HL-60 (cell line): ENCODE measurements around the gene KDM5B.

Experiments used
- DNase-seq, 2 experiments: peaks; one replicate each; pipeline ENCODE4 v3.0.0-alpha.2; 2010 to 2020; ENCODE audit warnings: low read depth in 1 of 2, low spot score in 1 of 2
- H3K27ac ChIP-seq: fragments of 250-450 bp; sonication (Bioruptor Pico); replicated peaks from 2 replicates; pipeline ENCODE4 v1.5.1; 2020; ENCODE audit warnings: mild to moderate bottlenecking, moderate library complexity
- H3K27me3 ChIP-seq: fragments of 250-450 bp; sonication (Bioruptor Pico); 2 replicates; pipeline ENCODE4 v1.5.1; 2021; ENCODE audit warnings: mild to moderate bottlenecking, moderate library complexity; ENCODE audit not compliant: insufficient read depth, poor library complexity, severe bottlenecking
- H3K4me3 ChIP-seq: replicated peaks from 2 replicates; pipeline ENCODE4 v1.5.1; 2011; ENCODE audit warnings: mild to moderate bottlenecking, control low read depth, low read length; ENCODE audit not compliant: insufficient read depth
- GABPA ChIP-seq: IDR thresholded peaks from 2 replicates; pipeline ENCODE4 v1.6.1; 2012; ENCODE audit warnings: low read depth
- POLR2AphosphoS5 ChIP-seq: IDR thresholded peaks from 2 replicates; pipeline ENCODE4 v1.6.1; 2012; ENCODE audit warnings: low read depth
- SPI1 ChIP-seq: IDR thresholded peaks from 2 replicates; pipeline ENCODE4 v1.6.1; 2012; ENCODE audit warnings: low read depth, mild to moderate bottlenecking, borderline replicate concordance
- TF ChIP-seq, protein P1 (sequence below): IDR thresholded peaks from 2 replicates; pipeline ENCODE4 v1.6.1; 2012; ENCODE audit warnings: low read depth; ENCODE audit not compliant: insufficient replicate concordance
- TF ChIP-seq, protein P2 (sequence below): IDR thresholded peaks from one replicate; pipeline ENCODE4 v1.5.1; 2011; ENCODE audit warnings: low read length, control low read depth, inconsistent platforms; ENCODE audit not compliant: insufficient read depth

Gene KDM5B

DNA sequence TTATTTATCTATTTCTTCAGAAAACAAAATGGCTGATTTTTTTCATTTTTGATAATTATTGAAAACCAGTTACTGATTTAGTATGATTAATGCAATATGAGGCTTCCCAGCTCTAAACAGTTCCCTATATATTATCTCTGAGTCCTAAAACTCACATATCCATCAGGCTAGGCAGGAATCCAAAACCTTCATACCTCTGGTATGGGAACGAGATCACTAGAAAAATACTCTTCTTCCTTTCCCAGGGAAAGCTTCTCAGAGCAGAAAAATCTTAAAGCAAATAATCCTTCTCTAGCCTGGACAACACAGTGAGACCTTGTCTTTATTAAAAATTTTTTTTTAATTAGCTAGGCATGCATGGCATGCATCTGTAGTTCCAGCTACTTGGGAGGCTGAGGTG lies 42.5 kb downstream of the KDM5B start:
- TF ChIP-seq, protein P1, sequence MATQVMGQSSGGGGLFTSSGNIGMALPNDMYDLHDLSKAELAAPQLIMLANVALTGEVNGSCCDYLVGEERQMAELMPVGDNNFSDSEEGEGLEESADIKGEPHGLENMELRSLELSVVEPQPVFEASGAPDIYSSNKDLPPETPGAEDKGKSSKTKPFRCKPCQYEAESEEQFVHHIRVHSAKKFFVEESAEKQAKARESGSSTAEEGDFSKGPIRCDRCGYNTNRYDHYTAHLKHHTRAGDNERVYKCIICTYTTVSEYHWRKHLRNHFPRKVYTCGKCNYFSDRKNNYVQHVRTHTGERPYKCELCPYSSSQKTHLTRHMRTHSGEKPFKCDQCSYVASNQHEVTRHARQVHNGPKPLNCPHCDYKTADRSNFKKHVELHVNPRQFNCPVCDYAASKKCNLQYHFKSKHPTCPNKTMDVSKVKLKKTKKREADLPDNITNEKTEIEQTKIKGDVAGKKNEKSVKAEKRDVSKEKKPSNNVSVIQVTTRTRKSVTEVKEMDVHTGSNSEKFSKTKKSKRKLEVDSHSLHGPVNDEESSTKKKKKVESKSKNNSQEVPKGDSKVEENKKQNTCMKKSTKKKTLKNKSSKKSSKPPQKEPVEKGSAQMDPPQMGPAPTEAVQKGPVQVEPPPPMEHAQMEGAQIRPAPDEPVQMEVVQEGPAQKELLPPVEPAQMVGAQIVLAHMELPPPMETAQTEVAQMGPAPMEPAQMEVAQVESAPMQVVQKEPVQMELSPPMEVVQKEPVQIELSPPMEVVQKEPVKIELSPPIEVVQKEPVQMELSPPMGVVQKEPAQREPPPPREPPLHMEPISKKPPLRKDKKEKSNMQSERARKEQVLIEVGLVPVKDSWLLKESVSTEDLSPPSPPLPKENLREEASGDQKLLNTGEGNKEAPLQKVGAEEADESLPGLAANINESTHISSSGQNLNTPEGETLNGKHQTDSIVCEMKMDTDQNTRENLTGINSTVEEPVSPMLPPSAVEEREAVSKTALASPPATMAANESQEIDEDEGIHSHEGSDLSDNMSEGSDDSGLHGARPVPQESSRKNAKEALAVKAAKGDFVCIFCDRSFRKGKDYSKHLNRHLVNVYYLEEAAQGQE = no peak
- no peak for TF ChIP-seq SPI1
- TF ChIP-seq GABPA = no peak
- TF ChIP-seq POLR2AphosphoS5 = no peak
- TF ChIP-seq, protein P2, sequence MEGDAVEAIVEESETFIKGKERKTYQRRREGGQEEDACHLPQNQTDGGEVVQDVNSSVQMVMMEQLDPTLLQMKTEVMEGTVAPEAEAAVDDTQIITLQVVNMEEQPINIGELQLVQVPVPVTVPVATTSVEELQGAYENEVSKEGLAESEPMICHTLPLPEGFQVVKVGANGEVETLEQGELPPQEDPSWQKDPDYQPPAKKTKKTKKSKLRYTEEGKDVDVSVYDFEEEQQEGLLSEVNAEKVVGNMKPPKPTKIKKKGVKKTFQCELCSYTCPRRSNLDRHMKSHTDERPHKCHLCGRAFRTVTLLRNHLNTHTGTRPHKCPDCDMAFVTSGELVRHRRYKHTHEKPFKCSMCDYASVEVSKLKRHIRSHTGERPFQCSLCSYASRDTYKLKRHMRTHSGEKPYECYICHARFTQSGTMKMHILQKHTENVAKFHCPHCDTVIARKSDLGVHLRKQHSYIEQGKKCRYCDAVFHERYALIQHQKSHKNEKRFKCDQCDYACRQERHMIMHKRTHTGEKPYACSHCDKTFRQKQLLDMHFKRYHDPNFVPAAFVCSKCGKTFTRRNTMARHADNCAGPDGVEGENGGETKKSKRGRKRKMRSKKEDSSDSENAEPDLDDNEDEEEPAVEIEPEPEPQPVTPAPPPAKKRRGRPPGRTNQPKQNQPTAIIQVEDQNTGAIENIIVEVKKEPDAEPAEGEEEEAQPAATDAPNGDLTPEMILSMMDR = no peak
- no peak for DNase-seq
- no peak overlapping the region for H3K27ac ChIP-seq
- no peaks in the 10 kb centered on the region for H3K27me3 ChIP-seq
- H3K4me3 ChIP-seq = no peak overlapping the region

DNA sequence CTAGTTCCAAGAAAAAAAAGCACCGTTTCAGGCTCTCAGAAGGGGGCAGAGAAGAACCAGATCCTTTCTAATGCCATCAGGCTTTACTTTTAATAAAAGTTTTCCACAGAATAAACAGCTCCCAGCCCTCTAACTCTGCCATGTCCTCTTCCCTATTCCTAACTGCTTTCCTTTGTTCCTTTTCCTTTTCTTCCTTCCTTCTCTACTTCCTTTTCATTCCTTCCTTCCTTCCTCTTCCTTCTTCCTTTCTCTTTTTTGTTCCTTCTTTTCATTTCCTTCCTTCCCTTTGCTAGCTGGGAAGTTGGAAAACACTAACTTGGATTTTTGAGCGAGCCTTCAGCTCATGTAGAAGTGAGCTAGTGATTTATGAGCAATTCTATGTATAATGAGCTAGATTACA lies 46.2 kb downstream of the KDM5B start:
- H3K4me3 ChIP-seq = no peak overlapping the region
- H3K27me3 ChIP-seq = no peaks in the 10 kb centered on the region
- DNase-seq = no peak
- no peak overlapping the region for H3K27ac ChIP-seq
- TF ChIP-seq, protein P2 = no peak
- TF ChIP-seq POLR2AphosphoS5 (no peak), GABPA (no peak), SPI1 (no peak)
- TF ChIP-seq, protein P1 = no peak

DNA sequence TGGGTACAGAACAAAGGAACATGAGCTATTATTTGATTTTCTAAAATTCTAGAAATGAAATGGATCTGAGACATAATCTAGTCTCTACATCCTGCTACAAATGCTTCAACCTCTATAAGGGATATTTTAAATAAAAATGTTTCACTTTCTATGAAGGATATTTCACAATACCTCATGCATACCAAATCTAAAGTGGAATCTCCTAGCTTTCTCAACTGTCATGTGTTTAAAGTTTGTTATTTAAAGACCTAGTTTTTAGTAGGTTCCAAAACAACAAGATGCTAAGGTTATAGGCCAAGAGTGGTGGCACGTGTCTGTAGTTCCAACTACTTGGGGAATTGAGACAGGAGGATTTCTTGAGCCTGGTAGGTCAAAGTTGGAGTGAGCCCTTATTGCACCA lies 47.6 kb downstream of the KDM5B start:
- no peaks in the 10 kb centered on the region for H3K27me3 ChIP-seq
- no peak for DNase-seq

DNA sequence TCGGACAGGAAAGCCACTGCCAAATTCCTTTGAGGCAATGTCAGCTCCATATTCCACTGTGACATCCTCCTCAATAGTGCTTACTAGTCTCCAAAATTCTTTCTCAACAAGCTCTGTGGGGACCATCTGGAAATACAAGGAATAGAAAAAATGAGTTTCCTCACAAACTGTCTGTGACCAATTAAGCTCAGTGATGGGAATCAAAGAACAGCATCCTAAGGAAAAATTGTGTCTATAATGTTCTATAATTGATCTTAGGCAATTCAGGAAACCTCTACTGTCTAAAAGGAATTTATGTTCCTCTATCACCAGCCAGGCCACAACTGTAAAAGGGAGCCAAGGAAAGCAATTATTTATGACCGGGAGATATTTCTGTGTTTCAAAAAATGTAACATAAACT lies 51.8 kb downstream of the KDM5B start:
- TF ChIP-seq, protein P2 = no peak
- TF ChIP-seq POLR2AphosphoS5 = no peak
- TF ChIP-seq, protein P1 = no peak
- TF ChIP-seq GABPA = no peak
- no peak for TF ChIP-seq SPI1
- no peak for DNase-seq
- no peak overlapping the region for H3K4me3 ChIP-seq
- no peaks in the 10 kb centered on the region for H3K27me3 ChIP-seq
- H3K27ac ChIP-seq = no peak overlapping the region

More for the DNA sequence above, 47.6 kb downstream of the KDM5B start:
- TF ChIP-seq POLR2AphosphoS5 (no peak), GABPA (no peak)
- TF ChIP-seq, protein P2 = no peak
- Histone ChIP-seq H3K4me3 (no peak overlapping the region), H3K27ac (no peak overlapping the region)
